Ovary (tissue), 3 donors: ENCODE results near the gene TMEM140.

Experiments used
- CTCF ChIP-seq, 3 donors: fragments of 450-650 bp in 2 of 3; fragments of 200-600 bp in 1 of 3; IDR thresholded peaks; one replicate each; pipeline versions ENCODE4 v1.5.1 to v1.8.0; 2016 to 2022; ENCODE audit warnings: antibody characterized with exemption in 3 of 3, mild to moderate bottlenecking in 1 of 3
- EP300 ChIP-seq: sonication (generic); formaldehyde crosslinking; IDR thresholded peaks from one replicate; pipeline ENCODE4 v1.6.1; 2017; ENCODE audit warnings: antibody characterized with exemption
- POLR2A ChIP-seq: fragments of 450-650 bp; IDR thresholded peaks from one replicate; pipeline ENCODE4 v1.6.1; 2017; ENCODE audit warnings: antibody characterized with exemption, mild to moderate bottlenecking, moderate library complexity
- donor health status: DM: no; HTN: no; CAD: no.

GRCh38 chr7:135200821-135201331, 53.0 kb downstream of the TMEM140 start:
- TF ChIP-seq CTCF (IDR thresholded peaks at IDR 0.05) = no peak
- no peak for TF ChIP-seq POLR2A
- TF ChIP-seq EP300 = no peak
